Glutamatergic neuron (in vitro differentiated cells): ENCODE measurements around the gene GRM7. TPM values are rescaled to one million over a fixed set of nuclear protein-coding genes. Genes with fewer than 3 reads are reported as not detected.

Source experiments
- DNase-seq: peaks from one replicate; pipeline ENCODE4 v3.0.0; 2022
- H3K27ac Mint-ChIP-seq: one replicate; pipeline ENCODE4 v1.8.0; 2020; ENCODE audit warnings: mild to moderate bottlenecking, mixed read lengths, inconsistent platforms; ENCODE audit not compliant: unreplicated experiment
- H3K27me3 Mint-ChIP-seq: one replicate; pipeline ENCODE4 v1.8.0; 2020; ENCODE audit warnings: mild to moderate bottlenecking, moderate library complexity, mixed read lengths, inconsistent platforms; ENCODE audit not compliant: unreplicated experiment
- H3K36me3 Mint-ChIP-seq: one replicate; pipeline ENCODE4 v1.8.0; 2020; ENCODE audit warnings: mild to moderate bottlenecking, mixed read lengths, inconsistent platforms; ENCODE audit not compliant: unreplicated experiment
- H3K4me1 Mint-ChIP-seq: one replicate; pipeline ENCODE4 v1.8.0; 2020; ENCODE audit warnings: mild to moderate bottlenecking, low read depth, mixed read lengths, inconsistent platforms; ENCODE audit not compliant: unreplicated experiment
- H3K4me3 Mint-ChIP-seq: one replicate; pipeline ENCODE4 v1.8.0; 2020; ENCODE audit warnings: mild to moderate bottlenecking, mixed read lengths, inconsistent platforms; ENCODE audit not compliant: unreplicated experiment
- H3K9me3 Mint-ChIP-seq: one replicate; pipeline ENCODE4 v1.8.0; 2020; ENCODE audit warnings: mild to moderate bottlenecking, moderate library complexity, mixed read lengths, inconsistent platforms; ENCODE audit not compliant: unreplicated experiment
- CTCF ChIP-seq: fragments of 200-600 bp; sonication (generic); IDR thresholded peaks from one replicate; pipeline ENCODE4 v1.5.0; 2021; ENCODE audit not compliant: partially characterized antibody, unreplicated experiment
- total RNA-seq: library from RNA; stranded (reverse); fragmentation: NEBNext Ultra II Directional; extraction: Animal tissue kit (Norgen Biotek cat#: 25700); gene quantifications from one replicate; pipeline ENCODE4 v1.2.1, GENCODE V29; 2021; ENCODE audit not compliant: unreplicated experiment

Gene GRM7
- total RNA-seq, 1 donor from 2014 or later, result 1.4 TPM

DNA sequence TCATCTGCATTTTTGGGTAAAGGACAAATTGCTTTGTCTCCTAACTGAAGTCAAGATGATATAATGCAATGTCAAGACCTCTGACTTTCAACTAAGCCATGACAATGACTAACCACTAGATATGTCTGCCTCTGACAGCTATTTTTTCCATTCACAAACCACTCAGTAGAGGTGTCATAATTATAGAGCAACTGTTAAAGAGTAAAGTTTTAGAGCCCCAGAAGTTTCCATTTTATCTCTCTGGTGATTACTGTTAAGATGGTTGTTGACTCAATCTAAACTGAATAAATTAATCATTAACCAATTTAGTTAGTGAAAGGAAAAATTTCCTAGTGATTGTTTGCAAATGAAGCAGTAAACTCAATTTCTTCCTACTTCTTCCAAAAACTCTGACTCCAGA is 779.9 kb downstream of the GRM7 start:
- DNase-seq, result no peak

GRCh38 chr3:7646851-7647250 is 785.9 kb downstream of the GRM7 start:
- peaks cover 3% of the 10 kb centered on the region for H3K27me3 Mint-ChIP-seq
- no peak for TF ChIP-seq CTCF
- no peaks in the 10 kb centered on the region for H3K36me3 Mint-ChIP-seq
- no peaks in the 10 kb centered on the region for H3K9me3 Mint-ChIP-seq
- no peak overlapping the region for H3K27ac Mint-ChIP-seq
- no peak for DNase-seq
- H3K4me3 Mint-ChIP-seq, result no peak overlapping the region
- no peaks in the 10 kb centered on the region for H3K4me1 Mint-ChIP-seq

More for the DNA sequence above, 779.9 kb downstream of the GRM7 start:
- H3K9me3 Mint-ChIP-seq, result no peaks in the 10 kb centered on the region
- H3K27ac Mint-ChIP-seq, result no peak overlapping the region
- H3K4me3 Mint-ChIP-seq, result no peak overlapping the region
- TF ChIP-seq CTCF, result no peak
- peaks cover under 1% of the 10 kb centered on the region for H3K27me3 Mint-ChIP-seq
- H3K4me1 Mint-ChIP-seq, result no peaks in the 10 kb centered on the region
- H3K36me3 Mint-ChIP-seq, result no peaks in the 10 kb centered on the region

- H3K27ac Mint-ChIP-seq, result no peak overlapping the region
- peaks cover 5% of the 10 kb centered on the region for H3K36me3 Mint-ChIP-seq
- TF ChIP-seq CTCF, result no peak
- no peaks in the 10 kb centered on the region for H3K9me3 Mint-ChIP-seq
- H3K4me3 Mint-ChIP-seq, result no peak overlapping the region
- H3K4me1 Mint-ChIP-seq, result no peaks in the 10 kb centered on the region
- DNase-seq, result no peak
- peaks cover 5% of the 10 kb centered on the region for H3K27me3 Mint-ChIP-seq
Measured at GRCh38 chr3:7650466-7650865, 789.6 kb downstream of the GRM7 start.

- peaks cover 3% of the 10 kb centered on the region for H3K27me3 Mint-ChIP-seq
- no peak for DNase-seq
- H3K4me3 Mint-ChIP-seq, result no peak overlapping the region
- H3K27ac Mint-ChIP-seq, result no peak overlapping the region
- no peaks in the 10 kb centered on the region for H3K4me1 Mint-ChIP-seq
- TF ChIP-seq CTCF, result no peak
- H3K9me3 Mint-ChIP-seq, result no peaks in the 10 kb centered on the region
- H3K36me3 Mint-ChIP-seq, result peaks cover 5% of the 10 kb centered on the region
Measured at GRCh38 chr3:7651274-7651673, 790.4 kb downstream of the GRM7 start.

GRCh38 chr3:7657214-7658112 is 796.5 kb downstream of the GRM7 start:
- no peak for TF ChIP-seq CTCF
- Mint-ChIP-seq H3K4me3 (no peak overlapping the region), H3K4me1 (peaks cover 8% of the 10 kb centered on the region), H3K36me3 (peaks cover 5% of the 10 kb centered on the region), H3K27ac (no peak overlapping the region), H3K27me3 (peaks cover 3% of the 10 kb centered on the region), H3K9me3 (no peaks in the 10 kb centered on the region)
- DNase-seq, result no peak
